Measurements from ENCODE around the gene NAIP. TPM values are rescaled to one million over a fixed set of nuclear protein-coding genes. Genes with fewer than 3 reads are reported as not detected.
"Not testable (repeated sequence)": the region's sequence is repeated elsewhere in the genome, so short reads cannot be mapped to it uniquely, and the experiment has no call there.

Gene NAIP
- total and polyA plus RNA-seq, 2 of the 4 experiments (the other 2 are of a cell fraction), result 1.3 to 2.2 TPM

DNA sequence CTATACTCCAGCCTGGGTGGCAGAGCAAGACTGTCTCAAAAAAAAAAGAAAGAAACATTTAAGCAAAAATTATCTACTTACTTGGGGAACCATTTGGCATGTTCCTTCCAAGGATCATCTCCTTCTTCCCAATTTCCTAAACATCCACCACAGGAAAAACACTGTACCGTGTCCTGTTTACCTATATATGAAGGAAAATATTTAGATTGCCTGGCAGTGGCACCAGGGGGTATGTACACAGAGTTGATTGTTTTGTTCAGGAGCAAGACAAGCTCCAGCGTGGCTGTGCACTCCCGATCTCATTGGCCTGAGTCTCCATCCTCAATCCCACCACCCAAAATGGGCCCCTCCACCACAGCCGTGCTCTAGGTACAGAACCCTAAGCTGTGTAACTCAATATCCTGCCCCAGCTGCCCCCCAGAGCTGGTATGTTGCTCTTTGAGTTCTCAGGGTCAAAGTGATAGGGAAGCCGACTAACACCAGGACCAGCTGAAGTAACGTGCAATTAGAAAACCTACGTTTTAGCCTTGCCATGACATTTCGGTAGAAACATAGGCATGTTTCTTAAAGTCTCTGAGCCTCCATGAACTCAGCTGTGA, 13.8 kb downstream of the NAIP start:
- Histone ChIP-seq H2AK5ac (ENCODE audit: low read depth, low read length) (no peak overlapping the region), H3K4me1 (ENCODE audit: control insufficient read depth, insufficient read depth, low read length) (no peaks in the 10 kb centered on the region), H2BK20ac (ENCODE audit: low read depth, low read length) (no peak overlapping the region), H2AFZ (replicated peaks; ENCODE audit: low read length, poor library complexity) (peak overlapping the region; percentile 29), H3K56ac (ENCODE audit: extremely low read depth, insufficient read depth, low read length) (no peak overlapping the region), H3K4me2 (ENCODE audit: low read depth, low read length) (no peak overlapping the region), H3K9ac (ENCODE audit: low read depth, low read length) (no peak overlapping the region), H3K27me3 (ENCODE audit: control insufficient read depth, insufficient read depth, low read length) (no peaks in the 10 kb centered on the region; the same call in 1 of the 2 replicates), H4K8ac (ENCODE audit: low read depth in 2 of 2, low read length in 2 of 2) (no peak overlapping the region), H2BK5ac (ENCODE audit: low read depth, low read length, poor library complexity, severe bottlenecking) (no peak overlapping the region), H4K20me1 (ENCODE audit: insufficient read depth, low read length) (no peaks in the 10 kb centered on the region), H3K27ac (ENCODE audit: insufficient read depth, low read length) (no peak overlapping the region), H2BK120ac (ENCODE audit: low read depth, low read length) (no peak overlapping the region), H3K4ac (ENCODE audit: low read depth, low read length) (no peak overlapping the region), H3K4me3 (ENCODE audit: insufficient read depth, low read depth, low read length) (no peak overlapping the region), H2AK9ac (replicated peaks; ENCODE audit: low read depth, low read length, poor library complexity) (no peak overlapping the region), H3K36me3 (ENCODE audit: control insufficient read depth, insufficient read depth, low read length) (no peaks in the 10 kb centered on the region), H3K79me1 (ENCODE audit: low read depth in 1 of 2, low read length in 2 of 2) (no peaks in the 10 kb centered on the region), H3K14ac (replicated peaks; ENCODE audit: low read depth, low read length) (no peak overlapping the region), H4K91ac (ENCODE audit: insufficient read depth, low read depth, low read length) (no peak overlapping the region), H3K18ac (ENCODE audit: low read depth, low read length) (no peak overlapping the region), H2BK15ac (ENCODE audit: low read depth, low read length) (no peak overlapping the region), H3K23ac (ENCODE audit: low read depth, low read length) (no peak overlapping the region), H3K9me1 (ENCODE audit: insufficient read depth, low read length) (no peaks in the 10 kb centered on the region), H4K5ac (ENCODE audit: low read depth, low read length) (no peak overlapping the region), H3K9me3 (ENCODE audit: control insufficient read depth, insufficient read depth, low read length) (no peaks in the 10 kb centered on the region)
- dilution Hi-C loops (cut with HindIII; ENCODE audit: low sequenced_read_pairs, unreplicated experiment), result no loop called here
- TF ChIP-seq RCOR1 (IDR thresholded peaks at IDR 0.05; ENCODE audit: insufficient replicate concordance, low read length) (no peak), CTCF (conservative IDR thresholded peaks at IDR 0.05; ENCODE audit: low read depth, low read length) (no peak)
- ChIA-PET CTCF (no interaction called here), POLR2A (ENCODE audit: unreplicated experiment) (no interaction called here)
- BruUV-seq (replicated peaks), result no TSS peak
- in situ Hi-C loops (cut with MboI; ENCODE audit: low sequenced_read_pairs), result no loop called here
- intact Hi-C loops (cut with micrococcal nuclease), result no loop called here
- WGBS, 2 experiments (ENCODE audit: extremely low coverage in 2 of 2, insufficient read length in 1 of 2), result 80% methylated on average over 2 of the region's 8 CpGs; no CpG with 5 or more reads in 1 of the 2 experiments
- ATAC-seq (ENCODE audit: low read depth) (no peak), DNase-seq (no peak)

DNA sequence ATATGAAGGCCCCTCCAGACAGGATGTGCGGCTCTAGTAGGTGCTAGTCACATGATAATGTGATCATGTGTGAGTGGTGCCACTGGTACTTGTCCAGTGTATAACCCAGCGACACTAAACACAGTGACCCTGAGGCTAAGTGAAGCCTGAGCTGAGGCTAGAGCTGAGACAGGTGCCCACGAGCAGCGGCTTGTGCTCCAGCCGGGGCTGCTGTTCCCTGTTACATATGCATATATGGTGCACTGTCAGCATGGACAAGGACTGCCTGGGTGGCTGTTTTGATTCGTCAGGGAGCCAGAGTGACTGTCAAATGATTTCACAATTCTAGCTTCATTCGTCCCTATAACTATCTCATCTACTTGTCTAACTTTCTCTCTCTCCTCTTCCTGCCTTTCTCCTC, 18.2 kb downstream of the NAIP start:
- H3K4me2 ChIP-seq (ENCODE audit: low read depth, low read length); H3K27me3 ChIP-seq (ENCODE audit: control insufficient read depth, insufficient read depth, low read length); H3K9me1 ChIP-seq (ENCODE audit: insufficient read depth, low read length); H4K91ac ChIP-seq (ENCODE audit: insufficient read depth, low read depth, low read length); H4K5ac ChIP-seq (ENCODE audit: low read depth, low read length); H3K14ac ChIP-seq (replicated peaks; ENCODE audit: low read depth, low read length); H3K27ac ChIP-seq (ENCODE audit: insufficient read depth, low read length); H4K20me1 ChIP-seq (ENCODE audit: insufficient read depth, low read length); H2BK20ac ChIP-seq (ENCODE audit: low read depth, low read length); dilution Hi-C loops (cut with HindIII; ENCODE audit: low sequenced_read_pairs, unreplicated experiment); H3K4ac ChIP-seq (ENCODE audit: low read depth, low read length); intact Hi-C loops (cut with micrococcal nuclease); H3K18ac ChIP-seq (ENCODE audit: low read depth, low read length); H2BK120ac ChIP-seq (ENCODE audit: low read depth, low read length); POLR2A ChIA-PET (ENCODE audit: unreplicated experiment); H3K9ac ChIP-seq (ENCODE audit: low read depth, low read length); H2AFZ ChIP-seq (replicated peaks; ENCODE audit: low read length, poor library complexity); H3K79me1 ChIP-seq (ENCODE audit: low read depth in 1 of 2, low read length in 2 of 2); H2BK5ac ChIP-seq (ENCODE audit: low read depth, low read length, poor library complexity, severe bottlenecking); in situ Hi-C loops (cut with MboI; ENCODE audit: low sequenced_read_pairs); H2AK5ac ChIP-seq (ENCODE audit: low read depth, low read length); H2BK15ac ChIP-seq (ENCODE audit: low read depth, low read length); H3K23ac ChIP-seq (ENCODE audit: low read depth, low read length); BruUV-seq (replicated peaks); H3K4me1 ChIP-seq (ENCODE audit: control insufficient read depth, insufficient read depth, low read length); H3K36me3 ChIP-seq (ENCODE audit: control insufficient read depth, insufficient read depth, low read length); H4K8ac ChIP-seq (ENCODE audit: low read depth in 2 of 2, low read length in 2 of 2); H3K4me3 ChIP-seq (ENCODE audit: insufficient read depth, low read depth, low read length); H2AK9ac ChIP-seq (replicated peaks; ENCODE audit: low read depth, low read length, poor library complexity); H3K56ac ChIP-seq (ENCODE audit: extremely low read depth, insufficient read depth, low read length); H3K9me3 ChIP-seq (ENCODE audit: control insufficient read depth, insufficient read depth, low read length); CTCF ChIA-PET; DNase-seq: not testable (repeated sequence)
- ATAC-seq (ENCODE audit: low read depth), result peak; percentile 29; the same call in 1 of the 2 replicates
- no CpG with 5 or more reads among the region's 7 CpGs for WGBS, 2 experiments (ENCODE audit: extremely low coverage in 2 of 2, insufficient read length in 1 of 2)

All from IMR-90 (cell line).